H1 (cell line): ENCODE data around the gene UFSP2. TPM values are rescaled to one million over a fixed set of nuclear protein-coding genes. Genes with fewer than 3 reads are reported as not detected.

ENCODE experiments used
- CTCF ChIA-PET: fragments of 300-600 bp; sonication (Branson Sonifier 250); formaldehyde crosslinking; loops from one replicate; lab custom pipeline; 2021; ENCODE audit not compliant: partially characterized antibody; lab: Charles Lee
- POLR2A ChIA-PET: fragments of 300-600 bp; sonication (Branson Sonifier 250); formaldehyde crosslinking; loops from one replicate; lab custom pipeline; 2021; ENCODE audit warnings: inconsistent platforms; ENCODE audit not compliant: partially characterized antibody; lab: Charles Lee
- DNase-seq, 2 experiments: peaks; one replicate each; pipeline versions ENCODE4 v3.0.0 to v3.0.0-alpha.2; 2010 to 2022; ENCODE audit warnings: low spot score in 2 of 2, low read depth in 1 of 2, mixed read lengths in 1 of 2
- FAIRE-seq: peaks from 2 replicates; lab custom pipeline; 2011; peaks lifted over from hg19 to GRCh38; lab: Jason Lieb, UNC
- H2AFZ ChIP-seq: 2 replicates; pipeline ENCODE4 v1.8.1; 2012; ENCODE audit warnings: low read length, inconsistent platforms
- H2AK5ac ChIP-seq: 2 replicates; pipeline ENCODE4 v1.6.1; 2013; ENCODE audit warnings: low read depth, low read length
- H2BK120ac ChIP-seq: replicated peaks from 2 replicates; pipeline ENCODE3; 2013; ENCODE audit warnings: low read depth, low read length, inconsistent platforms
- H2BK12ac ChIP-seq: 2 replicates; pipeline ENCODE4 v1.6.1; 2013; ENCODE audit warnings: low read depth, low read length
- H2BK15ac ChIP-seq: 2 replicates; pipeline ENCODE4 v1.6.1; 2013; ENCODE audit warnings: low read length
- H2BK20ac ChIP-seq: 2 replicates; pipeline ENCODE4 v1.6.1; 2013; ENCODE audit warnings: low read length
- H2BK5ac ChIP-seq: 2 replicates; pipeline ENCODE4 v1.6.1; 2013; ENCODE audit warnings: low read depth, low read length
- H3K14ac ChIP-seq: 2 replicates; pipeline ENCODE4 v1.6.1; 2013; ENCODE audit warnings: inconsistent platforms; ENCODE audit not compliant: insufficient read length
- H3K18ac ChIP-seq: 2 replicates; pipeline ENCODE4 v1.6.1; 2013; ENCODE audit warnings: low read length; ENCODE audit errors: extremely low read depth
- H3K23ac ChIP-seq: 2 replicates; pipeline ENCODE4 v1.6.1; 2013; ENCODE audit warnings: inconsistent platforms; ENCODE audit not compliant: insufficient read length
- H3K23me2 ChIP-seq: 2 replicates; pipeline ENCODE4 v1.6.1; 2013; ENCODE audit warnings: low read depth, low read length
- H3K27ac ChIP-seq: 2 replicates; pipeline ENCODE4 v1.6.1; 2011; ENCODE audit warnings: low read depth, low read length, inconsistent platforms
- H3K27me3 ChIP-seq, 4 experiments: replicated peaks in 1 of 4; 1 replicate in 1 of 4; 2 replicates in 3 of 4; pipeline versions ENCODE4 v1.6.1 to v1.8.1; 2011 to 2013; ENCODE audit warnings: low read length in 3 of 4, mild to moderate bottlenecking in 3 of 4, inconsistent platforms in 2 of 4, mixed read lengths in 2 of 4, moderate library complexity in 1 of 4; ENCODE audit not compliant: control insufficient read depth in 3 of 4, insufficient read depth in 3 of 4; ENCODE audit errors: extremely low read depth in 1 of 4
- H3K36me3 ChIP-seq, 4 experiments: 2 replicates each; pipeline versions ENCODE4 v1.6.1 to v1.8.1; 2011 to 2013; ENCODE audit warnings: mild to moderate bottlenecking in 4 of 4, low read length in 3 of 4, moderate library complexity in 2 of 4, control low read depth in 1 of 4, inconsistent platforms in 1 of 4; ENCODE audit not compliant: insufficient read depth in 4 of 4, control insufficient read depth in 2 of 4
- H3K4ac ChIP-seq: replicated peaks from 2 replicates; pipeline ENCODE3; 2013; ENCODE audit warnings: low read length, low read depth, mixed read lengths, inconsistent platforms; ENCODE audit not compliant: insufficient read length
- H3K4me1 ChIP-seq, 4 experiments: replicated peaks in 1 of 4; 1 replicate in 1 of 4; 2 replicates in 3 of 4; pipeline versions ENCODE4 v1.6.1 to v1.8.1; 2011 to 2013; ENCODE audit warnings: low read length in 3 of 4, inconsistent platforms in 2 of 4, mixed read lengths in 1 of 4; ENCODE audit not compliant: insufficient read depth in 4 of 4, control insufficient read depth in 3 of 4
- H3K4me2 ChIP-seq, 2 experiments: 2 replicates each; pipeline versions ENCODE4 v1.6.1 to v1.8.1; 2011 to 2013; ENCODE audit warnings: low read depth in 2 of 2, low read length in 2 of 2, control low read depth in 1 of 2, inconsistent platforms in 1 of 2, mild to moderate bottlenecking in 1 of 2; ENCODE audit not compliant: insufficient read depth in 1 of 2
- H3K4me3 ChIP-seq, 4 experiments: fragments of 200-600, 300-600 bp in 1 of 4; sonication (generic), shearing (Covaris generic), sonication (Bioruptor Twin) in 1 of 4; 2 replicates each; pipeline versions ENCODE4 v1.5.1 to v1.8.1; 2011 to 2016; ENCODE audit warnings: low read length in 4 of 4, low read depth in 3 of 4, control low read depth in 2 of 4, inconsistent platforms in 2 of 4, mild to moderate bottlenecking in 2 of 4, mixed read lengths in 1 of 4, moderate library complexity in 1 of 4; ENCODE audit not compliant: insufficient read depth in 2 of 4; ENCODE audit errors: extremely low read depth in 1 of 4
- H3K56ac ChIP-seq: replicated peaks from 2 replicates; pipeline ENCODE3; 2013; ENCODE audit warnings: low read depth, mild to moderate bottlenecking, mixed read lengths, low read length, inconsistent platforms; ENCODE audit not compliant: insufficient read length
- H3K79me1 ChIP-seq: 2 replicates; pipeline ENCODE4 v1.6.1; 2013; ENCODE audit warnings: low read depth, low read length, control low read depth
- H3K79me2 ChIP-seq, 2 experiments: 2 replicates each; pipeline versions ENCODE4 v1.6.1 to v1.8.1; 2012 to 2013; ENCODE audit warnings: low read length in 2 of 2, mild to moderate bottlenecking in 2 of 2, inconsistent platforms in 1 of 2; ENCODE audit not compliant: insufficient read depth in 2 of 2, control insufficient read depth in 1 of 2
- H3K9ac ChIP-seq, 4 experiments: replicated peaks in 1 of 4; 1 replicate in 1 of 4; 2 replicates in 3 of 4; pipeline versions ENCODE4 v1.6.1 to v1.8.1; 2011 to 2013; ENCODE audit warnings: low read depth in 3 of 4, low read length in 3 of 4, control low read depth in 2 of 4, mild to moderate bottlenecking in 2 of 4, moderate library complexity in 2 of 4, inconsistent platforms in 1 of 4; ENCODE audit errors: extremely low read depth in 1 of 4
- H3K9me3 ChIP-seq, 2 experiments: 2 replicates each; pipeline versions ENCODE4 v1.6.1 to v1.8.1; 2012 to 2013; ENCODE audit warnings: mild to moderate bottlenecking in 2 of 2, moderate library complexity in 2 of 2, control low read depth in 1 of 2, inconsistent platforms in 1 of 2, low read depth in 1 of 2, low read length in 1 of 2, mixed read lengths in 1 of 2; ENCODE audit not compliant: insufficient read depth in 2 of 2
- H4K20me1 ChIP-seq, 2 experiments: replicated peaks in 1 of 2; 2 replicates each; pipeline versions ENCODE3 to v1.8.1; 2011 to 2013; ENCODE audit warnings: inconsistent platforms in 2 of 2, low read length in 2 of 2, mild to moderate bottlenecking in 1 of 2; ENCODE audit not compliant: insufficient read depth in 2 of 2, control insufficient read depth in 1 of 2
- H4K5ac ChIP-seq: 2 replicates; pipeline ENCODE4 v1.6.1; 2013; ENCODE audit warnings: low read length, low read depth, mixed read lengths, inconsistent platforms; ENCODE audit not compliant: insufficient read length
- H4K8ac ChIP-seq: 2 replicates; pipeline ENCODE4 v1.8.0; 2013; ENCODE audit warnings: mild to moderate bottlenecking, moderate library complexity, low read length, inconsistent platforms; ENCODE audit not compliant: insufficient read depth; ENCODE audit errors: extremely low read depth
- H4K91ac ChIP-seq: replicated peaks from 2 replicates; pipeline ENCODE3; 2013; ENCODE audit warnings: low read length, mixed read lengths, inconsistent platforms; ENCODE audit not compliant: insufficient read length
- ASH2L ChIP-seq: fragments of 200-600, 300-600 bp; sonication (generic); IDR thresholded peaks from one replicate; pipeline ENCODE4 v1.7.1; 2017; ENCODE audit warnings: low read length
- CHD1 ChIP-seq: IDR thresholded peaks from 2 replicates; pipeline ENCODE4 v1.6.1; 2012; ENCODE audit warnings: low read depth, low read length, improper control_type of control experiment
- CHD2 ChIP-seq: IDR thresholded peaks from 2 replicates; pipeline ENCODE4 v1.6.1; 2012; ENCODE audit warnings: low read length, improper control_type of control experiment
- CTBP2 ChIP-seq: IDR thresholded peaks from 2 replicates; pipeline ENCODE4 v1.7.0; 2011; ENCODE audit warnings: borderline replicate concordance, mild to moderate bottlenecking, moderate library complexity, mixed read lengths, low read length; ENCODE audit not compliant: insufficient read depth, insufficient read length
- E2F6 ChIP-seq: IDR thresholded peaks from 2 replicates; pipeline ENCODE4 v1.6.1; 2012; ENCODE audit warnings: inconsistent platforms
- MAX ChIP-seq: IDR thresholded peaks from 2 replicates; pipeline ENCODE4 v1.6.1; 2012; ENCODE audit warnings: inconsistent platforms
- PHF8 ChIP-seq: fragments of 200-600 bp; sonication (generic); conservative IDR thresholded peaks from 2 replicates; pipeline ENCODE4 v1.7.1; 2012; ENCODE audit warnings: low read depth, mild to moderate bottlenecking, inconsistent platforms, low read length, moderate library complexity
- SIN3A ChIP-seq, 2 experiments: IDR thresholded peaks in 1 of 2; conservative IDR thresholded peaks in 1 of 2; 2 replicates each; pipeline ENCODE4 v1.6.1; 2011 to 2012; ENCODE audit warnings: low read length in 2 of 2, improper control_type of control experiment in 1 of 2, low read depth in 1 of 2, mild to moderate bottlenecking in 1 of 2
- SP4 ChIP-seq: IDR thresholded peaks from 2 replicates; pipeline ENCODE4 v1.6.1; 2012; ENCODE audit warnings: low read length, inconsistent platforms
- TAF7 ChIP-seq: optimal IDR thresholded peaks from 2 replicates; pipeline ENCODE3; 2011; ENCODE audit warnings: low read depth, mild to moderate bottlenecking, inconsistent platforms, low read length, moderate library complexity, borderline replicate concordance
- TBP ChIP-seq: IDR thresholded peaks from 2 replicates; pipeline ENCODE4 v1.6.1; 2011; ENCODE audit warnings: low read depth, low read length, improper control_type of control experiment
- YY1 ChIP-seq: IDR thresholded peaks from 2 replicates; pipeline ENCODE4 v1.6.1; 2011; ENCODE audit warnings: low read depth, mild to moderate bottlenecking, low read length
- WGBS, 2 experiments: shearing (Covaris generic) in 1 of 2; methylation state at CpG; one replicate each; pipeline versions ENCODE4 v1.1.6 to v1.1.7; 2013 to 2015; ENCODE audit warnings: low lambda C conversion rate in 2 of 2, mixed read lengths in 2 of 2, inconsistent platforms in 1 of 2, low coverage in 1 of 2, missing lambda C conversion rate in 1 of 2; ENCODE audit not compliant: insufficient replicate concordance in 2 of 2, insufficient coverage in 1 of 2, insufficient read length in 1 of 2; ENCODE audit errors: extremely low coverage in 1 of 2, missing lambda C conversion rate in 1 of 2; 5-methylcytosine and 5-hydroxymethylcytosine counted together
- polyA plus RNA-seq, 7 experiments: library from polyadenylated mRNA; depleted of rRNA in 3 of 7; stranded (reverse) in 5 of 7; unstranded in 2 of 7; fragments of >200 nt in 5 of 7; fragments of 200-250 nt in 2 of 7; gene quantifications; 1 replicate in 5 of 7; 2 replicates in 1 of 7; 4 replicates in 1 of 7; pipeline versions ENCODE4 v1.2.1 to v1.2.3, GENCODE V29; 2011 to 2013; ENCODE audit warnings: missing spikeins in 2 of 7, mixed read lengths in 2 of 7
- total RNA-seq: library from RNA; stranded (reverse); fragmentation: NEBNext Ultra II Directional; extraction: Animal tissue kit (Norgen Biotek cat#: 25700); gene quantifications from 2 replicates; pipeline ENCODE4 v1.2.1, GENCODE V29; 2021
- TF ChIP-seq, protein P1 (sequence below): IDR thresholded peaks from 2 replicates; pipeline ENCODE4 v1.6.1; 2011; ENCODE audit warnings: low read length, improper control_type of control experiment

UFSP2 gene
- total and polyA plus RNA-seq, 2 of the 8 experiments (the other 6 are each of a cell fraction or from before 2014, with no cell fraction given): 22.9 to 26.0 TPM

- no peaks in the 10 kb centered on the region for H3K27me3 ChIP-seq
- CTCF ChIA-PET: interaction anchor here (0.6 kb wide), 1 partner anchor 594 kb away, joined by 4 read pairs; no protein-coding TSS in a partner anchor
- H4K8ac ChIP-seq: no peak overlapping the region
- no peak overlapping the region for H3K14ac ChIP-seq
- no peaks in the 10 kb centered on the region for H3K79me2 ChIP-seq
- H2BK12ac ChIP-seq: no peak overlapping the region
- H2BK15ac ChIP-seq: no peak overlapping the region
- no peak for DNase-seq
- no peaks in the 10 kb centered on the region for H3K9me3 ChIP-seq
- POLR2A ChIA-PET: no interaction called here
- no peaks in the 10 kb centered on the region for H3K4me1 ChIP-seq
- H3K4me2 ChIP-seq: no peak overlapping the region
- no peaks in the 10 kb centered on the region for H3K36me3 ChIP-seq
- no peak overlapping the region for H4K91ac ChIP-seq
- no peak for FAIRE-seq
- H2AK5ac ChIP-seq: no peak overlapping the region
- H4K5ac ChIP-seq: no peak overlapping the region
- H3K23me2 ChIP-seq: no peaks in the 10 kb centered on the region
- no peaks in the 10 kb centered on the region for H3K79me1 ChIP-seq
- no peak overlapping the region for H3K9ac ChIP-seq
- H3K23ac ChIP-seq: no peak overlapping the region
- H2BK20ac ChIP-seq: no peak overlapping the region
- H2BK5ac ChIP-seq: no peak overlapping the region
- no peaks in the 10 kb centered on the region for H4K20me1 ChIP-seq
- no peak overlapping the region for H3K27ac ChIP-seq
- H3K18ac ChIP-seq: no peak overlapping the region
- H3K4ac ChIP-seq: no peak overlapping the region
- H3K4me3 ChIP-seq: no peak overlapping the region
- WGBS, 2 experiments: 81% methylated on average over 2 of the region's 2 CpGs; no CpG with 5 or more reads in 1 of the 2 experiments
- no peak overlapping the region for H2AFZ ChIP-seq
- H3K56ac ChIP-seq: no peak overlapping the region
- H2BK120ac ChIP-seq: no peak overlapping the region
- TF ChIP-seq, protein P1, sequence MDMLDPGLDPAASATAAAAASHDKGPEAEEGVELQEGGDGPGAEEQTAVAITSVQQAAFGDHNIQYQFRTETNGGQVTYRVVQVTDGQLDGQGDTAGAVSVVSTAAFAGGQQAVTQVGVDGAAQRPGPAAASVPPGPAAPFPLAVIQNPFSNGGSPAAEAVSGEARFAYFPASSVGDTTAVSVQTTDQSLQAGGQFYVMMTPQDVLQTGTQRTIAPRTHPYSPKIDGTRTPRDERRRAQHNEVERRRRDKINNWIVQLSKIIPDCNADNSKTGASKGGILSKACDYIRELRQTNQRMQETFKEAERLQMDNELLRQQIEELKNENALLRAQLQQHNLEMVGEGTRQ: no peak
- no peak for TF ChIP-seq ASH2L
- TF ChIP-seq TBP: no peak
- TF ChIP-seq CHD1: no peak
- no peak for TF ChIP-seq PHF8
- TF ChIP-seq CTBP2: no peak
- no peak for TF ChIP-seq SP4
- no peak for TF ChIP-seq MAX
- TF ChIP-seq TAF7: no peak
- TF ChIP-seq YY1: no peak
- TF ChIP-seq SIN3A (conservative IDR thresholded peaks at IDR 0.05 in 1 of 2, IDR thresholded peaks at IDR 0.05 in 1 of 2; ENCODE audit: low read depth in 1 of 2, low read length in 2 of 2): no peak
- no peak for TF ChIP-seq CHD2
- TF ChIP-seq E2F6: no peak
Observed at GRCh38 chr4:185445209-185445608, 19.4 kb upstream of the UFSP2 start.
